ENCODE results near the gene NSA2. TPM values are rescaled to one million over a fixed set of nuclear protein-coding genes. Genes with fewer than 3 reads are reported as not detected.
A peak's percentile ranks its signal among the peaks of the same experiment; 100 is the strongest.

The NSA2 gene
- total and polyA plus RNA-seq, 2 of the 13 experiments (the other 11 are each of a cell fraction or from before 2014, with no cell fraction given) = 33.0 to 101 TPM

GRCh38 chr5:74766849-74767578, at the start of gene NSA2, which contains the start of gene GFM2 (continued):
- TF ChIP-seq, protein P1, sequence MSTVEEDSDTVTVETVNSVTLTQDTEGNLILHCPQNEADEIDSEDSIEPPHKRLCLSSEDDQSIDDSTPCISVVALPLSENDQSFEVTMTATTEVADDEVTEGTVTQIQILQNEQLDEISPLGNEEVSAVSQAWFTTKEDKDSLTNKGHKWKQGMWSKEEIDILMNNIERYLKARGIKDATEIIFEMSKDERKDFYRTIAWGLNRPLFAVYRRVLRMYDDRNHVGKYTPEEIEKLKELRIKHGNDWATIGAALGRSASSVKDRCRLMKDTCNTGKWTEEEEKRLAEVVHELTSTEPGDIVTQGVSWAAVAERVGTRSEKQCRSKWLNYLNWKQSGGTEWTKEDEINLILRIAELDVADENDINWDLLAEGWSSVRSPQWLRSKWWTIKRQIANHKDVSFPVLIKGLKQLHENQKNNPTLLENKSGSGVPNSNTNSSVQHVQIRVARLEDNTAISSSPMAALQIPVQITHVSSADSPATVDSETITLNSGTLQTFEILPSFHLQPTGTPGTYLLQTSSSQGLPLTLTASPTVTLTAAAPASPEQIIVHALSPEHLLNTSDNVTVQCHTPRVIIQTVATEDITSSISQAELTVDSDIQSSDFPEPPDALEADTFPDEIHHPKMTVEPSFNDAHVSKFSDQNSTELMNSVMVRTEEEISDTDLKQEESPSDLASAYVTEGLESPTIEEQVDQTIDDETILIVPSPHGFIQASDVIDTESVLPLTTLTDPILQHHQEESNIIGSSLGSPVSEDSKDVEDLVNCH (CRISPR knock-in tag; IDR thresholded peaks at IDR 0.05) = no peak
- TF ChIP-seq ELF1 (CRISPR knock-in tag; IDR thresholded peaks at IDR 0.05) (peak; percentile 91), REL (CRISPR knock-in tag; conservative IDR thresholded peaks at IDR 0.05) (no peak), KLF9 (CRISPR knock-in tag; IDR thresholded peaks at IDR 0.05; ENCODE audit: low read depth) (peak; percentile 79; the same call in 1 of the 2 replicates), FOXC1 (CRISPR knock-in tag; IDR thresholded peaks at IDR 0.05; ENCODE audit: borderline replicate concordance) (no peak; the same call in 1 of the 2 replicates), GATAD2A (CRISPR knock-in tag; IDR thresholded peaks at IDR 0.05) (peak; percentile 76), ZNF383 (CRISPR knock-in tag; IDR thresholded peaks at IDR 0.05; ENCODE audit: borderline replicate concordance) (0 out of 2 replicates have a peak, but pooled peaks have one; percentile 41), ZFAT (CRISPR knock-in tag; conservative IDR thresholded peaks at IDR 0.05) (no peak; the same call in 1 of the 2 replicates), KDM5A (IDR thresholded peaks at IDR 0.05; ENCODE audit: borderline replicate concordance, low read length) (peak; percentile 100), ZFP36 (IDR thresholded peaks at IDR 0.05; ENCODE audit: borderline replicate concordance, low read depth, low read length, partially characterized antibody) (no peak), RARA (CRISPR knock-in tag; IDR thresholded peaks at IDR 0.05) (peak; percentile 61), MTERF4 (CRISPR knock-in tag; IDR thresholded peaks at IDR 0.05) (0 out of 2 replicates have a peak, but pooled peaks have one; percentile 20), RAD51 (IDR thresholded peaks at IDR 0.05; ENCODE audit: borderline replicate concordance) (no peak), MATR3 (CRISPR knock-in tag; IDR thresholded peaks at IDR 0.05) (no peak), HOXA9 (CRISPR knock-in tag; IDR thresholded peaks at IDR 0.05; ENCODE audit: borderline replicate concordance) (no peak), ZNF253 (CRISPR knock-in tag; IDR thresholded peaks at IDR 0.05; ENCODE audit: borderline replicate concordance) (0 out of 2 replicates have a peak, but pooled peaks have one; percentile 71), ZNF772 (CRISPR knock-in tag; IDR thresholded peaks at IDR 0.05) (peak; percentile 80), ZNF556 (CRISPR knock-in tag; IDR thresholded peaks at IDR 0.05; ENCODE audit: borderline replicate concordance) (peak; percentile 86), RELA (CRISPR knock-in tag; IDR thresholded peaks at IDR 0.05) (no peak), ZNF256 (CRISPR knock-in tag; conservative IDR thresholded peaks at IDR 0.05) (peak; percentile 74; the same call in 1 of the 2 replicates), ZNF34 (CRISPR knock-in tag; IDR thresholded peaks at IDR 0.05; ENCODE audit: borderline replicate concordance) (no peak), POLR2G (IDR thresholded peaks at IDR 0.05; ENCODE audit: low read depth, low read length) (peak; percentile 90), U2AF1 (optimal IDR thresholded peaks at IDR 0.05; ENCODE audit: low read depth, low read length) (peak; percentile 98)
- TF ChIP-seq, protein P2, sequence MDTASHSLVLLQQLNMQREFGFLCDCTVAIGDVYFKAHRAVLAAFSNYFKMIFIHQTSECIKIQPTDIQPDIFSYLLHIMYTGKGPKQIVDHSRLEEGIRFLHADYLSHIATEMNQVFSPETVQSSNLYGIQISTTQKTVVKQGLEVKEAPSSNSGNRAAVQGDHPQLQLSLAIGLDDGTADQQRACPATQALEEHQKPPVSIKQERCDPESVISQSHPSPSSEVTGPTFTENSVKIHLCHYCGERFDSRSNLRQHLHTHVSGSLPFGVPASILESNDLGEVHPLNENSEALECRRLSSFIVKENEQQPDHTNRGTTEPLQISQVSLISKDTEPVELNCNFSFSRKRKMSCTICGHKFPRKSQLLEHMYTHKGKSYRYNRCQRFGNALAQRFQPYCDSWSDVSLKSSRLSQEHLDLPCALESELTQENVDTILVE (CRISPR knock-in tag; IDR thresholded peaks at IDR 0.05) = peak; percentile 91
